GM23248 (cell line): ENCODE results near the gene INPP5A.

Experiments used
- EZH2 ChIP-seq: fragments of 200-600 bp; sonication (generic); IDR thresholded peaks from 2 replicates; pipeline ENCODE4 v1.6.1; 2018; ENCODE audit warnings: antibody characterized with exemption, mild to moderate bottlenecking; ENCODE audit not compliant: insufficient read depth, poor library complexity, severe bottlenecking
- EZH2phosphoT487 ChIP-seq: fragments of 200-600 bp; sonication (generic); IDR thresholded peaks from 2 replicates; pipeline ENCODE4 v1.6.1; 2018; ENCODE audit warnings: antibody characterized with exemption, moderate library complexity, mild to moderate bottlenecking, low read depth; ENCODE audit not compliant: insufficient read depth

DNA sequence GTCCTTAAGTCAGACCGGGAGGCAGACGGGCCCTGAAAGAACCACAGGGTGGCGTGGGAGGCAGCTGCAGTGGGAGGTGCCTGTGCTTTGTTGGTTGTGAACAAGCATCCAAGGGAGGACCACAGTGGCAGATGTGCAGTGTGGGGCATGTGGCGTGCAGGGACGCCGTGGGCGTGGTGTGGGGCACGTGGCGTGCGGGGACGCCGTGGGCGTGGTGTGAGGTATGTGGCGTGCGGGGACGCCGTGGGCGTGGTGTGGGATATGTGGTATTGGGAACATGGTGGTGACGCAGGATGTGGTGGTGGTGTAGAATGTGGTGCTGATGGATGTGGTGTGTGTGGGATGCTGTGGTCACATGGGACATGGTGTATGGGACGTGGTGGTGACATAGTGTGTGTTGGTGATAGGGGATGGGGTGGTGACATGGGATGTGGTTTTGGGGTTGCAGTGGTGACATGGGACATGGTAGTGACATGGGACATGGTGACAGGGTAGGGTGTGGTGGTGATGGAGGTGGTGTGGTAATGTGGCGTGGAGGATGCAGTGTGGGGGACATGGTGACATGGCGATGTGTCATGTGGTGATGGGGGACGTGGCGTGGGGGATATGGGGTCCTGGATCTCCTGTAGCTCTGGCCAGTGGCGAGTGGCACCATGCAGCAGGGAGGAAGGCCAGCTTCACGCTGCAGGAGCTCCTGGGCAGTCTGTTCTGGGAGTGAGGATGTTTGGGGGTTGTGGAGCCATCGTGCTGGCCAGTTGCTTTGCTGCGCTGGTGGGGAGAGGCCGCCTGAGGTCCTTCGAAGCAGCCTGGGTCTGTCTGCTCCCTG is 78.8 kb downstream of the INPP5A start:
- no peak for TF ChIP-seq EZH2
- no peak for TF ChIP-seq EZH2phosphoT487
